Activated CD8-positive, alpha-beta memory T cell treated with anti-CD3 and anti-CD28 coated beads, Interleukin-2, amount 50 U/mL, for 24 hours (primary cell): ENCODE data around the gene TBC1D2B.

ENCODE experiments used
- DNase-seq: peaks from one replicate; pipeline ENCODE4 v3.0.0-alpha.2; 2020; ENCODE audit errors: extremely low read depth

Gene TBC1D2B

GRCh38 chr15:78072080-78072892, 5.2 kb downstream of the TBC1D2B start:
- no peak for DNase-seq

GRCh38 chr15:78071383-78071782, 6.1 kb downstream of the TBC1D2B start:
- DNase-seq: no peak

- DNase-seq: no peak
These were observed 7.3 kb downstream of the TBC1D2B start for GRCh38 chr15:78070049-78070700.

GRCh38 chr15:78069462-78070029, 8.0 kb downstream of the TBC1D2B start:
- DNase-seq: no peak

DNA sequence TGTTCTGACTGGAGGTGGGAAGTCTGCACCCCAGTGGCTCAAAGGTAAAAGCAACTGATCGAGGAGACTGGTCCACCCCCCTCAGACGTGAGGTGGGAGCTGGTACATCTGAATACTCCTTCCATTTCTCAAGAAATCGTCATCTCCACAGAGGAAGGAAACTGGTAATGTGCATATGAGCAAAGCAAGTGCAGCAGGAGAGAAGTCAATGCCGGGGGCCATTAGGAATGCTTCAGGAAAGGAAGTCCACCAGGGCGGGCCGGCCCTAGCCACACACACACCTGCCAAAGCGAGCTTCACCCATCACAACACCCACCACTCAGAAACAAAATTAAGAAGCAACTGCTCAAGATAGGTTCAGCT, 8.5 kb downstream of the TBC1D2B start:
- DNase-seq: no peak

DNA sequence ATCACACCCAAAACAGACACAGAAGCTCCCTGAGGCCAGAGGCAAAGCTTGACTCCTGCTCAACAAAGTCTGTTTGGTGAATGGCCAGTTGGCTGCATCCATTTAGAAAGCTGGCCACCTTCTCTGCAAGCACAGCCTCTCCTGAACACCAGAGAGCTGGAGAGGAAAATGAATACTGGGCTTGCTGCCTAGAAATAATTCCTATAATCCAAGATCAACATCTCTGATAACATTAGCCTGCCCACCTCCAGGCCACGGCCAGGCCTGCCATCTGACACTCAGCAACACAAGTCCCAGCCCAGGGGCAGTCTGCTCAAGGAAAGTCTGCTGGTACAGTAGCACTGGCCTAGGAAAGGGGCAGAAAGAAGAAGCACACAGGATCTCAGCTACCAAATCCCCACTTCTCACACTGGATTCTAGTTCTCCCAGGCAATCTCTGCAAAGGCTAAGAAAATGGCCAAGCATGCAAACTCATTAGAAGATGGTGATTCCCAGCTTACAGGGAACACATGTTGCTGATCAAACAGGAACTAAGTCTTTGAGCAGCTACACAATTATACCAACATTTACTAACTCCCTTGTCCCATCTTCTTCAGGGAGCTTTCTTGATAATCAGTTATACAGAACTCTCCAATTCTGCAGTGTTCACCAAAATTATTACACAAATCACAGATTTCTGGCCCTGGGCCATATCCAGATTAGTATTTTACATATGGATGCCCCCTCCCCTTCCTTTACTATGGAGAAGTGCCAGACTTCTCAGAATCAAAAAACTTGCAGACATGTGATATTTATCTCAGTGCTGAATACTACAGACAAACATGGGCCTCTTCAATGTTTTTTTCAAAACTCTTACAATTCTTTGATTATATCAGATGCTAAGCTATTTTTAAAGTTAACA, 9.9 kb downstream of the TBC1D2B start:
- DNase-seq: no peak

DNA sequence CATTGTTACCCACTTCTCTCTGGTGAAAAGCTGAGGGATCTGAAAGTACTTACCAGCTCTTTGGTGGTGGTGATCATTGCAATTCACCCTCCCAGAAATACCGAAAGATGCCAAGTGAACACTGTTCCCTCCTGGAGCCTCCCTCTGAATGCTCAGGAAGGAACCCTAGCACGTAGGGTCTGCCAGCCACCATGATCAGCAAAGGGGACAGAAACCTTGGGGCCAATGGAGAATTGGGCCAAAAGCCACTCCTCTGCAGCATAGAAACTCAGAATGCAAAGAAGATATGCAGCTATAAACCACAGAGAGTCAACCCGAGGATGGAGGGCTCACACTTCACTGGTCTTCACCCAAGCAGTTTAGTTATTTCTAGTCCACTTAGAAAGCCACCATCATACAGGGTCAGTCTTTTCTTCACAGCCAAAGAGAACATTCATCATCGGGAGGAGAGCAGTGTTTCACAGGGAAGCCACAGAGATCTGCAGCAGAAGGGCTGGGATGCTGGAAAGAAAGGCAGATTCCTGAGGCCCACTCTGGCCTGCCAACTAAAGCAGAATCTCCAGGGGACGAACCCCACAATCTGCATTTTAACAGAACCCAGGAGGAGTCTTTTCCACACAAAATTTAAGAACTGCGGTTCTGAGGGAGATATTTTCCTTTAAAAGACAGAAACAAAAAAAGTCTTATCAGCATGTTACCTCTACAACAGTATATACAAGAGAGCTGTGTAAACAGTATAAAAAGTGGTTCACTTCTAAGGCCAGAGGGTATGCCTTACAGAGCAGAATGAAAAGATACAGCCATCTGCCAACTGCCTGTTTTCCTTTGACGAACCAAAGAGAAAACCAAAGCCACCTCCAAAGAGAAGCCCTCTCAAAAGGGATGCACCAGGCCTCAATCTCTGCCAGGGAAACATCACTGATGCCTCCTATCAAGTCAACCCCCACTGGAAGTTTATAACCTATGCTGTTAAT, 11.3 kb downstream of the TBC1D2B start:
- no peak for DNase-seq

- DNase-seq: no peak
These were observed 12.1 kb downstream of the TBC1D2B start for GRCh38 chr15:78065284-78065872.

DNA sequence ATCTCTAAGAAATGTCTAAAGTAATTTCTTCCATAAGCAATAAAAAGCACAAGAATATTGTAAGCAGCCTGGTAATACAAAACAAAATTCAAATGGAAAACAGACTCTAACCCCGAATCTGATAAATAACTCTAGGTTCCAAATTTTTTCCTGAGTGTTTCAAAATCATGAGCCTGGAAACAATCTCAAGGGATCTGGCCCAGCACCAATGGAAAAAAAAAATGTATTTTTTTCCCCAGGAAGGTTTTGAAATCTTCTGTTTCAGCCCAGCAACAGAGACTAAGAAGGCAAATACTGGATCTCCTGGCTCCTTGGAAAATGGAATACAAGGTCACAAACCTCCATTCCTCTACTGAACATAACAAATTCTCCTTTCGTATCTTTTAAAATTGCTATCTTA, 13.0 kb downstream of the TBC1D2B start:
- DNase-seq: no peak

DNA sequence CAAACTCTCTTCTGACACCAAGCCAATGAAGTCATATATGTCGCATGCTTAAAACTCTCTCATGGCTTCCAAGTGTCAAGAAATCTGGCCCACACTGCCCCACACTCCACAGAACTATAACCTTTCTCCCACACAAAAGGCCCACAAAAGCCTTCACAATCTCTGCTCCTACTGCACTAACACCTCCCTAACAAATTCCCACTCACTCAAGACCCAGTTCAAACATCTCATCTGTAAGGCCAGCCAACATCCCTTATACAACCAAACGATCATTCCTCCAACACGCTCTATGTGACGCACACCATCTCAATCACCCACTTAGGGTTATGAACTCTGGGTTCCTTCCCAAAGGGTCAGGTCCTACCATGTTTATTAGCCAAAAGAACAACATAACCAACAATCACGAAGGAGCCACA, 13.5 kb downstream of the TBC1D2B start:
- no peak for DNase-seq

DNA sequence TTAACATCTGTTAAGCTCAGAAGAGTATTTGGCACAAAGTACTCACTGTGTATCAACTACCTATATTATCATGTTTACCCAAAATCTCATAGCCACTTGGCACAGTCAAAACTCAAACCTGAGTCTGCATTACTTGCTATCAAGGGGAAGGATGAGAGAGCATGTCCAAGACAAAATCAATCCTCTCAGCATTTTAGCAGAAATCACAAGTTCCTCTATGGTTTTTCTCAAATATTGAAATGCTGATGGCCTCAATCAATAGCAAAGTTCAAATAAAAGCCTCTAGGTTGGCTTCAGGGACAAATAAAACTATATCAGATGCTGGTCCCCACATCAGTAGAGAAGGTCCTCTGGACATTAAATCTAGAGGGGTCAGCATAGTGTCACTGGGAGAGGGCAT, 14.3 kb downstream of the TBC1D2B start:
- no peak for DNase-seq

DNA sequence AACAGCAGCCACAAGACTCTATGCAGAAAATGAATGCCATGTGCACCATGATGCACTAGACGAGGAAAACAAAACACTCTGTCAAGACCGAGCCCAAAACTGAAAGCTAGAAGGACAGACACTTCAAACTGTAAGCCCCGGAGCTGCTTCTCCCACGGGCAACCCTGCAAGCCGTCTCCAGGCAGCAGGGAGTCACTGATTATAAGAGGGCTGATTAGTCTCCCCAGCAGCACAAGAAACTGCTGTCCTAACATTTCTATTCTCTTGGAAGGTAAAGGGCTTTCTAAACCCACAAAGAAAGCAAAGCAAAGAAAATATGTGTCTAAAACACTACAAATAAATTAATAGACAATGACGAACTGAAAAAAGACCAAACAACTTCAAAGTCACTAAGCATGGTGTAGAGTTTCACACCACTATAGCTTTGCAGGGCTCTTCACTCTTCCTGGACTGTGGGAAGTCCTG, 15.5 kb downstream of the TBC1D2B start:
- DNase-seq: no peak

DNA sequence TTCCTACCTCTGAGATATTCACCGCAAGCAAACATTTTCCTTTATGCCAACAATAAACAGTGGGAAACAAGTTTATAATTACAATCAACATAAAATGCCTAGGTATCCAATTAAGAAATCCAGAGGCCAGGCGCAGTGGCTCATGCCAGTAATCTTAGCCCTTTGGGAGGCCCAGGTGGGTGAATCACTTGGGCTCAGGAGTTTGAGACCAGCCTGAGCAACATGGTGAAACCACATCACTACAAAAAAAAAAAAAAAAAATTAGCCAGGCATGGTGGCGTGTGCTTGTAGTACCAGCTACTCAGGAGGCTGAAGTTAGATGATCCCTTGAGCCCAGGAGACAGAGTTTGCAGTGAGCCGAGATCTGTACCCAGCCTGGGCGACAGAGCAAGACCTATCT, 17.3 kb downstream of the TBC1D2B start:
- DNase-seq: no peak

DNA sequence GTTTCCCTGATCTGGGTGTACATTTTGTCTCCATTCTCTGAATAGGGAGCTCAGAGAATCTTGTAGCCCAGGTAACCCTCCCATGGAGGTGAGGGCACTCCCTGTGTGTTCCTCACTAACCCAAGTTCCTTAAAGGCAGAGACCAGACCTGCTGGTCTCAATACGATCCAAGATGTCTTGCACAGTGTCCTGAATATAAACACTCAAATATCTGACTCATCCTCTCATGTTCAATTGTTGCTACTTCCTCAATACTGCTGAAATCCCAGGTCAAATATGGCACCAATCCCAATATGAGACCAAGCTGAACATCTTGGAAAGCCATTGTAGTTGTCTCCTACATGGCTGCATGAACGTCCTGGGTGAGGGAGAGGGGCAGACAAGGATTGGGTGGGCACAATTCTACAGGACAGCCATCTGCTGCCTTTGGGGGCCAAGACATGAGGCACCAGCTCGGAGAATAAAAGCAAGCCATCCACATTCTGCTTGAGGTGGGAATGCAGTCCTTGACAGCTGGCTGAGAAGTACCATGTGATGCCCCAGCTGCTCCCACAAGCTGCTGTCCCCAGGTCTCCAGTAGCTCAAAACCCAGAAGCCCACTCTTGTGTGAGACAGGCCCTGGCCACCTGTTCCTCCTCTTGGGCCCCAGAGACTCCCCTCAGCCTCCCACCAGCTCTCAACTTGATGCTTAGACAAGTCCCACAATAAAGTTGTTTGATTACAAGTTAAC, 18.2 kb downstream of the TBC1D2B start:
- DNase-seq: no peak

GRCh38 chr15:78058401-78058935, 19.0 kb downstream of the TBC1D2B start:
- DNase-seq: no peak

DNA sequence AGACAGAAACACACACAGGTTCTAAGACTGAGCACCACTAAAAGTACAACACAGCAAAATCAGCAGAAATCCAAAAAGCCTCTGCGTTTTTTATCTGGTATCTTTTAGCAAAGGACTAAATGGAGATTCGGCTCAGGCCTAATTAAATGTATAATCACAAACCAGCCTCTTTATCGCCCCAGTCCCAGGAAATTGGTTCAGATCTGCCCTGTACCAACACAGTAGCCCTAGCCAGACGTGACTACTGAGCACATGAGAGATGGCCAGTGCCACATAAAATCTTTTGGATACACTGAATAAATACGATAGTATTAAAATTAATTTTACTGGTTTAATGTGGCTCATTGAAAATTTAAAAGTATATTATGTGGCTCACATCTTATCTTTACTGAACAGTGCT, 19.7 kb downstream of the TBC1D2B start:
- no peak for DNase-seq

DNA sequence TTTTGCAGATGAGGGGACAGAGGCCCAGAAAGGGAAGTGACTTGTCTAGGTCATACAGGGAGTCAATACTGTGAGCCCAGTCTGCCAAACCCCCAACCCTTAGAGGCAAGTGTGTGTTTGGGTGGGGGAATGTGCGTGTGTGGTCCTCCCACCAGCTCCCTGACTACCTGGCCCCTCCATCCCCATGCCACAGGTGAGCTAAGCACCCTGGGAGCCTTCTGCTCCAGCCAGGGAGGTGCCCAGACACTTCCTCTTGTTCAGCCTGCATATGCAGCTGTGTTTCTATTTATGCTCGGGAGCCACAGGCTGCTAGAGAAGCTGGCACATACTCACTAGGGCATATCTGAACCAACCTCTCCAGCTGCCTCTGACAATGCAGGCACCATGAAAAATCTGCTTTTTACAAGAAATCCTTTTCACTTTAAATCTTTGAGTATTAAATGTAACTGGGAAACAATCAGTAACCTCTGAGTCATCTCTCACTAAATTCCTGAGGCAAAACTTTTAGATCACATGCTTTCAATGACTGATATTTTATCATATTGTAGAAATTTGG, 20.7 kb downstream of the TBC1D2B start:
- DNase-seq: no peak

DNA sequence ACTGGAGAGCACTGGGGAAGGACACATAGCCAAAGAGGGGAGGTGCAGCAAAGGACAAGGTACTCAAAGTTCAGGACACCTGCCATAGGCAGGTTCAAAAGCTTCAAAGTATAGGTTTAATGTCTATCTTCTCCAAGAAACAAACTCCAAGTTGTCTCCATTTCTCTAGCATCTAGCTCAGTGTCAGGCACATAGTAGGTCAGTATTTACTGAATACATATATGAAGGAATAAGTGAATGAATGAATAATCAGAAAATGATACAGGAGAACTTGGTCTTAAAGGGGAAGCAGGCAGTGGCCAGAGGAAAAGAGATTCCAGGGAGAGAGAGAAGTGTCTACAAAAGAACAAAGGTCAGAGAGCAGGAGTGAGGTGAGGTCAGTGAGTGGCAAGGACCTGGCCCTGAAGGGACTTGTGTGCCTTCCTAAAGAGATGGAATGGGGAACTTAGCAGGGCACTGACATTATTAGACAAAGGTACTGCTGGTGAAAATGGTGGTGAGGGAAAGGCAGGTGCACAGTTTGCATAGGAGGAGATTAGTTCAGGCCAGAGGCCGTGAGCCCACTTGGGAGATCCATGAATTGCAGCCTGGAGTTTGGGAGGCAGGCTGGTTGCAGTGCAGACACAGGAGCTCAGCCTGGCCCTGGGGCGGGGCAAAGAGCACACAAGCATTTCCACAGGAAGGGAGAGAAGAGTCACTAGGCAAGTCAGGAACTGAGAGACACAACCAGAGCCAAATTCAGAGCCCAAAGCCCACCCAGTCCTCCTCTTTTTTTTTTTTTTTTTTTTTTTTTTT, 21.4 kb downstream of the TBC1D2B start:
- DNase-seq: no peak
